Transverse colon (tissue), 4 donors: ENCODE data around the gene C1QB. TPM values are rescaled to one million over a fixed set of nuclear protein-coding genes. Genes with fewer than 3 reads are reported as not detected.
A peak's percentile ranks its signal among the peaks of the same experiment; 100 is the strongest.

Experiments used
- DNase-seq: peaks from one replicate; pipeline ENCODE4 v3.0.0-alpha.2; 2019
- H3K27ac ChIP-seq, 4 donors: fragments of 200-600 bp; sonication (generic); 2 replicates each; pipeline ENCODE4 v1.5.1; 2016 to 2018; ENCODE audit warnings: inconsistent platforms in 4 of 4
- H3K27me3 ChIP-seq: fragments of 200-600 bp; sonication (generic); 2 replicates; pipeline ENCODE4 v1.5.1; 2017; ENCODE audit warnings: inconsistent platforms
- H3K36me3 ChIP-seq, 4 donors: fragments of 200-600 bp; sonication (generic); 2 replicates each; pipeline ENCODE4 v1.5.1; 2017 to 2019; ENCODE audit warnings: inconsistent platforms in 4 of 4
- H3K4me1 ChIP-seq, 4 donors: fragments of 200-600 bp; sonication (generic); 2 replicates each; pipeline ENCODE4 v1.5.1; 2017 to 2020; ENCODE audit warnings: inconsistent platforms in 4 of 4
- H3K4me3 ChIP-seq, 4 donors: fragments of 200-600 bp; sonication (generic); 1 replicate in 1 of 4; 2 replicates in 3 of 4; pipeline versions ENCODE4 v1.5.1 to v1.6.1; 2017 to 2019; ENCODE audit warnings: inconsistent platforms in 4 of 4
- H3K9me3 ChIP-seq, 2 donors: fragments of 200-600 bp; sonication (generic); 2 replicates each; pipeline ENCODE4 v1.5.1; 2017 to 2019; ENCODE audit warnings: inconsistent platforms in 2 of 2
- EP300 ChIP-seq: sonication (generic); formaldehyde crosslinking; IDR thresholded peaks from one replicate; pipeline ENCODE4 v1.6.1; 2017; ENCODE audit warnings: antibody characterized with exemption, low read depth
- POLR2A ChIP-seq: fragments of 450-650 bp; IDR thresholded peaks from one replicate; pipeline ENCODE4 v1.6.1; 2016; ENCODE audit warnings: antibody characterized with exemption, mild to moderate bottlenecking, moderate library complexity
- POLR2AphosphoS5 ChIP-seq, 3 donors: sonication (generic); formaldehyde crosslinking; IDR thresholded peaks; one replicate each; pipeline ENCODE4 v1.6.1; 2016; ENCODE audit warnings: antibody characterized with exemption in 3 of 3
- WGBS, 2 donors: methylation state at CpG; one replicate each; pipeline ENCODE4 v1.1.5; 2018; ENCODE audit warnings: low coverage in 1 of 2; 5-methylcytosine and 5-hydroxymethylcytosine counted together
- in situ Hi-C, 4 donors: fragments of 200-750 bp; cut with MboI; loops; one replicate each; pipeline versions ENCODE4 v1.15.0 to v1.15.1; 2017; ENCODE audit warnings: low sequenced_read_pairs in 3 of 4, low pct_ligation_motif_present in 1 of 4, low pct_unique_long_range_greater_than_20kb in 1 of 4
- intact Hi-C: fragments of 100-400 bp; cut with DNase I; formaldehyde crosslinking; loops from one replicate; pipeline ENCODE4 v1.15.1; 2023; ENCODE audit warnings: low total_unique reads
- total RNA-seq, 4 donors: library from RNA; depleted of rRNA; stranded (reverse); fragments of >200 nt; gene quantifications; one replicate each; pipeline ENCODE4 v1.1.0, GENCODE V29; 2016
- TF ChIP-seq, protein P1 (sequence below), 5 experiments: fragments of 200-600 bp in 3 of 5; fragments of 450-650 bp in 2 of 5; sonication (generic) in 3 of 5; IDR thresholded peaks; 1 replicate in 2 of 5; 2 replicates in 3 of 5; pipeline ENCODE4 v1.5.1; 2016 to 2017; ENCODE audit warnings: antibody characterized with exemption in 5 of 5, inconsistent platforms in 3 of 5, mild to moderate bottlenecking in 2 of 5, moderate library complexity in 1 of 5

Gene C1QB
- total RNA-seq, 4 donors from 2014 or later: 62.9 to 163 (median 118) TPM

GRCh38 chr1:22676916-22677583 is 24.0 kb downstream of the C1QB start:
- Histone ChIP-seq H3K9me3 (no peaks in the 10 kb centered on the region), H3K4me3 (no peak overlapping the region), H3K27me3 (peaks cover 21% of the 10 kb centered on the region), H3K4me1 (peaks cover 0 to 23% (median 7%) of the 10 kb centered on the region in 4 donors), H3K36me3 (no peaks in the 10 kb centered on the region), H3K27ac (peak overlapping the region in 3 of 4 donors; percentile 5 to 46 (median 28))
- intact Hi-C loops (no loop called here), in situ Hi-C loops (loop anchor here in 2 of 4 donors (25.0 kb wide), 1 partner anchor 210 kb away; no protein-coding TSS in a partner anchor)
- no peak for TF ChIP-seq POLR2A
- no peak for TF ChIP-seq EP300
- no peak for TF ChIP-seq POLR2AphosphoS5 (IDR thresholded peaks at IDR 0.05)
- TF ChIP-seq, protein P1, sequence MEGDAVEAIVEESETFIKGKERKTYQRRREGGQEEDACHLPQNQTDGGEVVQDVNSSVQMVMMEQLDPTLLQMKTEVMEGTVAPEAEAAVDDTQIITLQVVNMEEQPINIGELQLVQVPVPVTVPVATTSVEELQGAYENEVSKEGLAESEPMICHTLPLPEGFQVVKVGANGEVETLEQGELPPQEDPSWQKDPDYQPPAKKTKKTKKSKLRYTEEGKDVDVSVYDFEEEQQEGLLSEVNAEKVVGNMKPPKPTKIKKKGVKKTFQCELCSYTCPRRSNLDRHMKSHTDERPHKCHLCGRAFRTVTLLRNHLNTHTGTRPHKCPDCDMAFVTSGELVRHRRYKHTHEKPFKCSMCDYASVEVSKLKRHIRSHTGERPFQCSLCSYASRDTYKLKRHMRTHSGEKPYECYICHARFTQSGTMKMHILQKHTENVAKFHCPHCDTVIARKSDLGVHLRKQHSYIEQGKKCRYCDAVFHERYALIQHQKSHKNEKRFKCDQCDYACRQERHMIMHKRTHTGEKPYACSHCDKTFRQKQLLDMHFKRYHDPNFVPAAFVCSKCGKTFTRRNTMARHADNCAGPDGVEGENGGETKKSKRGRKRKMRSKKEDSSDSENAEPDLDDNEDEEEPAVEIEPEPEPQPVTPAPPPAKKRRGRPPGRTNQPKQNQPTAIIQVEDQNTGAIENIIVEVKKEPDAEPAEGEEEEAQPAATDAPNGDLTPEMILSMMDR (IDR thresholded peaks at IDR 0.05): no peak
- DNase-seq: peak; percentile 30
- WGBS, 2 donors: 57% methylated on average over 15 to 23 of the region's 37 CpGs

DNA sequence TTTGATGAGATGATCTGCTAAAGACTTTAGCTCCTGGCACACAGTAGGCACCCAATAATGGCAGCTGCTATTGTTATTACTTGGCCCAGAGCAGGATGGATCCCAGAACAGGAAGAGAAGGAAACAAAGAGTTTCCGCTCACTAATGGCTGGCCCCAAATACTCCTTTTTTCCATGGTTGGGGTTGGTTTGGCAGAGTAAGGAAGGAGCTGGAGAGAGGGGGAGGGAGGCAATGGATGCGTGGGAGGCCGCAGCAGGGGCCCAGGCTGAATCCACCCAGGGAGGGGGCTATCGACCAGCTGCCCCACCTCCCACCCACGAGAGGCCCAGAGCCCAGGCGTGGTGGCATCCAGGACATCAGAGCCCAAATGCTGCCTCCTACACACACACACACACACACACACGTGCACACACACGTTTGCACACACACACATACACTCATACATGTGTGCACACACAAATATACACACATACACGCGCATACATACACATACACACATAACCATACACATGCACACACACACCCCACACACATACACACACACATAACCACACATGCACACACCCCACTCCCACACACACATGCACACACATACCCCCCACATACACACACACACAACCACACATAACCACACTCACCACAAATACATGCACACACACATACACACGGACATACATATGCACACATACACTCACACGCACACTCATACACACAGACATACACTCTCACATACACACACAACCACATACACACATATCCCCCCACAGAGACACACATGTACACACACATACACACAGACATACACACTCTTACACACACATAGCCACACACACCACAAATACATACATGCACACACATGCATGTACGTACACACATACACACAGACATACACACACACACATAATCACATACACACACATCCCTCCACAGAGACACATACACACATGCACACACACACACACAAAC is 25.2 kb downstream of the C1QB start:
- WGBS, 2 donors: 80 to 87% methylated on average over 3 to 12 of the region's 13 CpGs
- Histone ChIP-seq H3K4me3 (no peak overlapping the region), H3K27ac (no peak overlapping the region), H3K4me1 (peaks cover 0 to 23% (median 7%) of the 10 kb centered on the region in 4 donors), H3K27me3 (peaks cover 18% of the 10 kb centered on the region), H3K9me3 (no peaks in the 10 kb centered on the region), H3K36me3 (no peaks in the 10 kb centered on the region)
- intact Hi-C loops: no loop called here
- TF ChIP-seq, protein P1 (IDR thresholded peaks at IDR 0.05): no peak
- TF ChIP-seq POLR2A (no peak), EP300 (no peak), POLR2AphosphoS5 (IDR thresholded peaks at IDR 0.05) (no peak)
- in situ Hi-C loops: loop anchor here in 2 of 4 donors (25.0 kb wide), 1 partner anchor 209 kb away; no protein-coding TSS in a partner anchor
- DNase-seq: no peak

GRCh38 chr1:22680726-22681125 is 27.7 kb downstream of the C1QB start:
- WGBS, 2 donors: 63% methylated on average over 9 of the region's 9 CpGs; no CpG with 5 or more reads in 1 of the 2 donors

DNA sequence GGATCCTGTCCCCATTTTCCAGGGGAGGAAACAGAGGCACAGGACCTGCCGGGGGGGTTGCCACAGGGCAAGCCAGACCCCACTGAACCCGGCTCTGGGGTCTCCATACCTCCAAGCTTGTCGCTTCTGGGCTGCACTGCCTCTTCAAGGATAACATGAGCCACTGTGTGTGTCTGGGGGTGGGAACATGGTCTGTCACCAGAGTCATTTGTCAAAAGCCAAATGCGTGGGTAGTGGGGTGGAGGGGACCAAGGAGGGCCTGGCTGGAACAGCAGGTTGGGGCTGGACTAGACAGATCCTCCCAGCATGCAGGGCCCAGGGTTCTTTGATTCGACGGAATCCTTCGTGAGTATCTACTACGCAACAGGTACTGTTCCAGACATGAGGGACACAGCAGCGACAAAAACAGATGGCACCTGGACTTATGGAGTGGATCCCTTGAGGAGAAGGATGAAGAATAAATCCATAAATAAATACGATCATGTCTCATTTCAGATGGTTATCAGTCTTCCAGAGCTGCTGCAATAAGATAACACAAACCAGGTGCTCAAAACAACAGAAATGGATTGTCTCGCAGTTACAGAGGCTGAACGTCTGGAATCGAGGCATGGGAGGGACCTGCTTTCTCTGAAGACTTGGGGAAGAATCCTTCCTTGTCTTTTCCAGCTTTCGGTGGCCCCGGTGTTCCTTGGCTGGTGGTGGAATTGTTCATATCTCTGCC is 28.7 kb downstream of the C1QB start:
- in situ Hi-C loops: loop anchor here in 2 of 4 donors (25.0 kb wide), 1 partner anchor 206 kb away; no protein-coding TSS in a partner anchor
- Histone ChIP-seq H3K4me1 (peaks cover 0 to 16% (median 6%) of the 10 kb centered on the region in 4 donors), H3K27me3 (peaks cover 11% of the 10 kb centered on the region), H3K27ac (no peak overlapping the region), H3K4me3 (no peak overlapping the region), H3K36me3 (no peaks in the 10 kb centered on the region), H3K9me3 (no peaks in the 10 kb centered on the region)
- no peak for TF ChIP-seq EP300
- TF ChIP-seq, protein P1 (IDR thresholded peaks at IDR 0.05): no peak
- no peak for TF ChIP-seq POLR2A
- TF ChIP-seq POLR2AphosphoS5 (IDR thresholded peaks at IDR 0.05): no peak
- intact Hi-C loops: no loop called here
- 67 to 79% methylated on average over 5 to 15 of the region's 15 CpGs for WGBS, 2 donors
- DNase-seq: no peak

More at GRCh38 chr1:22680726-22681125, 27.7 kb downstream of the C1QB start:
- no peaks in the 10 kb centered on the region for H3K36me3 ChIP-seq
- in situ Hi-C loops: loop anchor here in 2 of 4 donors (25.0 kb wide), 1 partner anchor 207 kb away; no protein-coding TSS in a partner anchor
- peaks cover 8% of the 10 kb centered on the region for H3K27me3 ChIP-seq
- intact Hi-C loops: no loop called here
- H3K9me3 ChIP-seq: no peaks in the 10 kb centered on the region
- no peak for TF ChIP-seq POLR2A
- peak in 1 of 3 donors; percentile 32 for TF ChIP-seq POLR2AphosphoS5 (IDR thresholded peaks at IDR 0.05)
- H3K4me1 ChIP-seq: peaks cover 0 to 21% (median 7%) of the 10 kb centered on the region in 4 donors
- peak; percentile 62 for DNase-seq
- peak overlapping the region in 3 of 4 donors; percentile 16 to 30 (median 25) for H3K27ac ChIP-seq
- H3K4me3 ChIP-seq: no peak overlapping the region
